SK-N-MC (cell line): ENCODE measurements around the gene POT1.

ENCODE experiments used
- EZH2 ChIP-seq: fragments of 200-600 bp; sonication (generic); IDR thresholded peaks from one replicate; pipeline ENCODE4 v1.6.1; 2017; ENCODE audit warnings: antibody characterized with exemption
- POLR2AphosphoS5 ChIP-seq: IDR thresholded peaks from 2 replicates; pipeline ENCODE4 v1.6.1; 2012; ENCODE audit warnings: mild to moderate bottlenecking, low read depth, low read length, borderline replicate concordance

DNA sequence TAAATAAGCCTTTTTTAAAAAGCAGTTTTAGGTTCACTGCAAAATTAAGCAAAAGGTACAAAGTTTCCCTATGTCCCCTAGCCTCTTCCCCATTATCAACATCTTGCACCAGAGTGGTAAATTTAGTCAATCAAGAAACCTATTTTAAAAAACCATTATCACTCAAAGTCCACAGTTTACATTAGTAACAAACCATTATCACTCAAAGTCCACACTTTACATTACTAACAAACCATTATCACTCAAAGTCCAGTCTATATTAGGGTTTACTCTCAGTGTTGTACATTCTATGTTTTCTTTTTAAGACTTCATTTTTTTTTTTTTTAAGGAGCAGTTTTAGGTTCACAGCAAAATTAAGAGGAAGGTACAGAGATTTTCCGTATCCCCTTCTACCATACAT is 89.9 kb downstream of the POT1 start:
- no peak for TF ChIP-seq POLR2AphosphoS5
- no peak for TF ChIP-seq EZH2
